ENCODE data around the gene PTPN4. TPM values are rescaled to one million over a fixed set of nuclear protein-coding genes. Genes with fewer than 3 reads are reported as not detected.

Gene PTPN4
- total and polyA plus RNA-seq, 2 of the 13 experiments (the other 11 are each of a cell fraction or from before 2014, with no cell fraction given) = 20.3 to 34.6 TPM

DNA sequence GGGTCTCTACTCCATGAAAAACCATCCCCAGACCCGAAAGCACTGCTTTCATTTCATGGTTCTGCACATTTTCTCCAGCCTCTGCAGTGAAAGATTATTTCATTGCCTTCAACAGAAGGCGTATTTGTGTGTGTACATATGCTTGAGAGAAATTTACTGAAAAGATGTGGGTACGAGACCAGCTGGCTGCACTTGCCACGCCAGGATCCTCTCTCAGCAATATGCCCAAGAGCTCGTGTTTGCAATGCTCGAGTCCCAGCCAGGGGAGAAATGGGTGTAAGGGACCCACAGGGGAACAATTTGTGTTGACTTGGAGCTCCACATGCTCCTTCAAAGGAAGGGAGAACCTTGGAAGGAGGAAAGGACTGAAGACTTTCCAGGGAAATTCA lies 43.4 kb upstream of the PTPN4 start (continued):
- TF ChIP-seq PRPF4 (IDR thresholded peaks at IDR 0.05; ENCODE audit: low read depth, low read length, poor library complexity, severe bottlenecking) (no peak), KLF15 (CRISPR knock-in tag; IDR thresholded peaks at IDR 0.05; ENCODE audit: borderline replicate concordance) (no peak), ZNF263 (CRISPR knock-in tag; IDR thresholded peaks at IDR 0.05) (no peak), RXRA (CRISPR knock-in tag; IDR thresholded peaks at IDR 0.05) (no peak), NR2C2 (CRISPR knock-in tag; IDR thresholded peaks at IDR 0.05; ENCODE audit: borderline replicate concordance) (no peak), TGIF2 (CRISPR knock-in tag; IDR thresholded peaks at IDR 0.05) (0 out of 2 replicates have a peak, but pooled peaks have one; percentile 3), ZNF446 (CRISPR knock-in tag; IDR thresholded peaks at IDR 0.05) (no peak), ZNF558 (CRISPR knock-in tag; IDR thresholded peaks at IDR 0.05; ENCODE audit: borderline replicate concordance) (no peak)

DNA sequence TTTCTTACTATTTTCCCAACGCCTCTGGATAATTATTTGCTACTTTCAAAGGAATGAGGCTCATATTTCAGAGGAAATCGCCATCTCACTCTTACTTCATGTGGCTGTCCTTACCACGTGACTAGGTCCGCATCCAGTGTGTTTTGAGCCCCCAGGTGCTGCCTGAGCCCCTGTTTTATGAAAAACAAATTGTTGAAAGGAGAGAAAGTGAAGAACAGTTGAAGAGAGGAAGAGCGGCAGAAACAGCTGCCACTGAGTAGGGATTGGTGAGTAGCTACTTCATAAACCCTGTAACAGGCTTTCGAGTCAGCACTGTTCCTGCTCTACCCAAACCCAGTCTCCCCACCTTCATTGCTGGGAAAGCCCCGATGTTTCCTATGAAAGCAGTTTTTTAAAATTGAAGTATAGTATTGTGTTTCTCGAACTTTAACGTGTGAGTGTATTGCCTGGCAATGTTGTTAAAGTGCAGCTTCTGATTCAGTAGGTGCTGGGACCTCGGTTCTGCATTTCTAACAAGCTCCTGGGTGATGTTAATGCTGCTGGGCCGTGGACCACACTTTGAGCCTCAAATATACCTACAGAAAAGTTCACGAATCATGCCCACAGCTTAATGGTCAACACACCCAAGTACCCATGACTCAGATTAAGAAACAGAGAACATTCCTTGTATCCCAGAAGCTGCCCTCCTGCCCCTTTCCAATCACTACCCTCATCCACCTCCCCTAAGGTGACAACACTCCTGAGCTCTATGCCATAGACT lies 41.0 kb upstream of the PTPN4 start:
- no peak overlapping the region for H3K27ac ChIP-seq (ENCODE audit: extremely low read length, insufficient read depth, low read length)
- peak overlapping the region; percentile 49 for H2AFZ ChIP-seq (ENCODE audit: low read length)
- no peak for DNase-seq (ENCODE audit: low spot score)
- intact Hi-C loops (cut with micrococcal nuclease; ENCODE audit: unreplicated experiment) = no loop called here
- POLR2A ChIA-PET = interaction anchor here (0.6 kb wide), 1 partner anchor 40 kb away, joined by 4 read pairs; the partner anchor contains the start of gene TMEM177
- 5% methylated on average over 12 of the region's 12 CpGs for WGBS (ENCODE audit: low lambda C conversion rate)
- no peaks in the 10 kb centered on the region for H3K36me3 ChIP-seq (replicated peaks in 1 of 2; ENCODE audit: control insufficient read depth in 1 of 2, insufficient read depth in 2 of 2, low read length in 2 of 2)
- CTCF ChIA-PET (ENCODE audit: low intra/inter-chr PET ratio, low total read pairs) = no interaction called here
- H3K79me2 ChIP-seq (ENCODE audit: insufficient read depth, low read length) = no peaks in the 10 kb centered on the region
- BruUV-seq (replicated peaks) = TSS peak; percentile 28
- H3K4me3 ChIP-seq (replicated peaks in 1 of 3; ENCODE audit: insufficient read depth in 1 of 3, low read depth in 2 of 3, low read length in 3 of 3) = peak overlapping the region in 2 of 3 experiments; percentile 25 to 37; a peak in 2 of 6 replicates
- peaks cover 66% of the 10 kb centered on the region for H3K4me1 ChIP-seq (ENCODE audit: insufficient read depth, low read length)
- peak; percentile 35 for ATAC-seq
- no peaks in the 10 kb centered on the region for H3K9me3 ChIP-seq (ENCODE audit: low read length)
- no peak overlapping the region for H3K9ac ChIP-seq (ENCODE audit: insufficient read depth, low read depth, low read length)
- in situ Hi-C loops (cut with HindIII; ENCODE audit: extremely low pct_ligation_motif_present, low pct_unique_long_range_greater_than_20kb) = no loop called here
- peak overlapping the region; percentile 80 for H3K4me2 ChIP-seq (ENCODE audit: low read depth, low read length)
- no peaks in the 10 kb centered on the region for H4K20me1 ChIP-seq (ENCODE audit: insufficient read depth, low read length)
- peaks cover 8 to 50% of the 10 kb centered on the region in 2 experiments; a peak in 4 of 5 replicates for H3K27me3 ChIP-seq (ENCODE audit: control insufficient read depth in 1 of 2, insufficient read depth in 2 of 2, low read length in 2 of 2)
- no peak for FAIRE-seq
- peak; percentile 21; the same call in 1 of the 2 replicates for TF ChIP-seq FOXJ3 (CRISPR knock-in tag; IDR thresholded peaks at IDR 0.05; ENCODE audit: borderline replicate concordance)
- TF ChIP-seq ZSCAN21 (CRISPR knock-in tag; IDR thresholded peaks at IDR 0.05; ENCODE audit: borderline replicate concordance) = peak; percentile 56; the same call in 1 of the 2 replicates
- TF ChIP-seq SAP130 (CRISPR knock-in tag; IDR thresholded peaks at IDR 0.05; ENCODE audit: low read depth) = 0 out of 2 replicates have a peak, but pooled peaks have one; percentile 11
- TF ChIP-seq RAD51 (IDR thresholded peaks at IDR 0.05; ENCODE audit: borderline replicate concordance) = peak; percentile 78
- TF ChIP-seq PPARG (CRISPR knock-in tag; conservative IDR thresholded peaks at IDR 0.05) = no peak
- TF ChIP-seq, protein P1, sequence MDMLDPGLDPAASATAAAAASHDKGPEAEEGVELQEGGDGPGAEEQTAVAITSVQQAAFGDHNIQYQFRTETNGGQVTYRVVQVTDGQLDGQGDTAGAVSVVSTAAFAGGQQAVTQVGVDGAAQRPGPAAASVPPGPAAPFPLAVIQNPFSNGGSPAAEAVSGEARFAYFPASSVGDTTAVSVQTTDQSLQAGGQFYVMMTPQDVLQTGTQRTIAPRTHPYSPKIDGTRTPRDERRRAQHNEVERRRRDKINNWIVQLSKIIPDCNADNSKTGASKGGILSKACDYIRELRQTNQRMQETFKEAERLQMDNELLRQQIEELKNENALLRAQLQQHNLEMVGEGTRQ (IDR thresholded peaks at IDR 0.05; ENCODE audit: low read depth, low read length) = peak; percentile 61
- TF ChIP-seq, protein P1 (CRISPR knock-in tag; IDR thresholded peaks at IDR 0.05; ENCODE audit: borderline replicate concordance) = peak; percentile 45; the same call in 1 of the 2 replicates
- TF ChIP-seq, protein P2, sequence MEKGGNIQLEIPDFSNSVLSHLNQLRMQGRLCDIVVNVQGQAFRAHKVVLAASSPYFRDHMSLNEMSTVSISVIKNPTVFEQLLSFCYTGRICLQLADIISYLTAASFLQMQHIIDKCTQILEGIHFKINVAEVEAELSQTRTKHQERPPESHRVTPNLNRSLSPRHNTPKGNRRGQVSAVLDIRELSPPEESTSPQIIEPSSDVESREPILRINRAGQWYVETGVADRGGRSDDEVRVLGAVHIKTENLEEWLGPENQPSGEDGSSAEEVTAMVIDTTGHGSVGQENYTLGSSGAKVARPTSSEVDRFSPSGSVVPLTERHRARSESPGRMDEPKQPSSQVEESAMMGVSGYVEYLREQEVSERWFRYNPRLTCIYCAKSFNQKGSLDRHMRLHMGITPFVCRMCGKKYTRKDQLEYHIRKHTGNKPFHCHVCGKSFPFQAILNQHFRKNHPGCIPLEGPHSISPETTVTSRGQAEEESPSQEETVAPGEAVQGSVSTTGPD (CRISPR knock-in tag; IDR thresholded peaks at IDR 0.05) = no peak
- peak; percentile 84 for TF ChIP-seq SIX4 (CRISPR knock-in tag; IDR thresholded peaks at IDR 0.05)
- TF ChIP-seq YEATS2 (CRISPR knock-in tag; IDR thresholded peaks at IDR 0.05; ENCODE audit: borderline replicate concordance) = no peak
- TF ChIP-seq, protein P3, sequence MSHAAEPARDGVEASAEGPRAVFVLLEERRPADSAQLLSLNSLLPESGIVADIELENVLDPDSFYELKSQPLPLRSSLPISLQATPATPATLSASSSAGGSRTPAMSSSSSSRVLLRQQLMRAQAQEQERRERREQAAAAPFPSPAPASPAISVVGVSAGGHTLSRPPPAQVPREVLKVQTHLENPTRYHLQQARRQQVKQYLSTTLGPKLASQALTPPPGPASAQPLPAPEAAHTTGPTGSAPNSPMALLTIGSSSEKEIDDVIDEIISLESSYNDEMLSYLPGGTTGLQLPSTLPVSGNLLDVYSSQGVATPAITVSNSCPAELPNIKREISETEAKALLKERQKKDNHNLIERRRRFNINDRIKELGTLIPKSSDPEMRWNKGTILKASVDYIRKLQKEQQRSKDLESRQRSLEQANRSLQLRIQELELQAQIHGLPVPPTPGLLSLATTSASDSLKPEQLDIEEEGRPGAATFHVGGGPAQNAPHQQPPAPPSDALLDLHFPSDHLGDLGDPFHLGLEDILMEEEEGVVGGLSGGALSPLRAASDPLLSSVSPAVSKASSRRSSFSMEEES (CRISPR knock-in tag; IDR thresholded peaks at IDR 0.05) = 0 out of 2 replicates have a peak, but pooled peaks have one; percentile 24

All from HepG2 (cell line).